ENCODE data around the gene RNF212.

GRCh38 chr4:1075809-1076699 lies 37.3 kb downstream of the RNF212 start:
- TF ChIP-seq CTCF (conservative IDR thresholded peaks at IDR 0.05; ENCODE audit: low read depth, low read length): no peak
- TF ChIP-seq EZH2 (IDR thresholded peaks at IDR 0.05; ENCODE audit: borderline replicate concordance, low read depth, low read length, poor library complexity, severe bottlenecking): no peak
